ENCODE data around the gene SNED1. TPM values are rescaled to one million over a fixed set of nuclear protein-coding genes. Genes with fewer than 3 reads are reported as not detected.

The SNED1 gene
- total RNA-seq, 1 experiment from 2014 or later: 0.76 TPM

GRCh38 chr2:240955306-240956170 is 42.9 kb upstream of the SNED1 start:
- intact Hi-C loops (cut with micrococcal nuclease; ENCODE audit: unreplicated experiment): no loop called here
- no peak for DNase-seq
- H3K27ac Mint-ChIP-seq (ENCODE audit: unreplicated experiment): no peak overlapping the region
- H3K9me3 Mint-ChIP-seq (ENCODE audit: low read depth, unreplicated experiment): no peaks in the 10 kb centered on the region
- CTCF ChIA-PET: no interaction called here
- H3K4me1 Mint-ChIP-seq (ENCODE audit: low read depth, unreplicated experiment): peaks cover 8% of the 10 kb centered on the region
- no TSS peak for BruUV-seq (replicated peaks)
- no peak for TF ChIP-seq CTCF (IDR thresholded peaks at IDR 0.05; ENCODE audit: unreplicated experiment)
- no peaks in the 10 kb centered on the region for H3K36me3 Mint-ChIP-seq (ENCODE audit: insufficient read depth, unreplicated experiment)
- peaks cover 44% of the 10 kb centered on the region for H3K27me3 Mint-ChIP-seq (ENCODE audit: unreplicated experiment)
- H3K4me3 Mint-ChIP-seq (ENCODE audit: low read depth, unreplicated experiment): no peak overlapping the region

- Mint-ChIP-seq H3K4me3 (ENCODE audit: low read depth, unreplicated experiment) (no peak overlapping the region), H3K9me3 (ENCODE audit: low read depth, unreplicated experiment) (no peaks in the 10 kb centered on the region), H3K27me3 (ENCODE audit: unreplicated experiment) (peaks cover 44% of the 10 kb centered on the region), H3K4me1 (ENCODE audit: low read depth, unreplicated experiment) (peaks cover 8% of the 10 kb centered on the region), H3K36me3 (ENCODE audit: insufficient read depth, unreplicated experiment) (no peaks in the 10 kb centered on the region), H3K27ac (ENCODE audit: unreplicated experiment) (no peak overlapping the region)
- intact Hi-C loops (cut with micrococcal nuclease; ENCODE audit: unreplicated experiment): no loop called here
- CTCF ChIA-PET: no interaction called here
- TF ChIP-seq CTCF (IDR thresholded peaks at IDR 0.05; ENCODE audit: unreplicated experiment): no peak
- no peak for DNase-seq
- BruUV-seq (replicated peaks): no TSS peak
These were observed 42.1 kb upstream of the SNED1 start for GRCh38 chr2:240956171-240956934.

GRCh38 chr2:240956935-240957655 is 41.3 kb upstream of the SNED1 start:
- DNase-seq: no peak
- no peak for TF ChIP-seq CTCF (IDR thresholded peaks at IDR 0.05; ENCODE audit: unreplicated experiment)
- Mint-ChIP-seq H3K36me3 (ENCODE audit: insufficient read depth, unreplicated experiment) (no peaks in the 10 kb centered on the region), H3K4me1 (ENCODE audit: low read depth, unreplicated experiment) (peaks cover 8% of the 10 kb centered on the region), H3K27ac (ENCODE audit: unreplicated experiment) (no peak overlapping the region), H3K9me3 (ENCODE audit: low read depth, unreplicated experiment) (no peaks in the 10 kb centered on the region), H3K27me3 (ENCODE audit: unreplicated experiment) (peaks cover 44% of the 10 kb centered on the region), H3K4me3 (ENCODE audit: low read depth, unreplicated experiment) (no peak overlapping the region)
- intact Hi-C loops (cut with micrococcal nuclease; ENCODE audit: unreplicated experiment): no loop called here
- CTCF ChIA-PET: no interaction called here
- no TSS peak for BruUV-seq (replicated peaks)

GRCh38 chr2:240957656-240958365 is 40.6 kb upstream of the SNED1 start:
- no peak for TF ChIP-seq CTCF (IDR thresholded peaks at IDR 0.05; ENCODE audit: unreplicated experiment)
- no peak overlapping the region for H3K27ac Mint-ChIP-seq (ENCODE audit: unreplicated experiment)
- H3K36me3 Mint-ChIP-seq (ENCODE audit: insufficient read depth, unreplicated experiment): no peaks in the 10 kb centered on the region
- H3K27me3 Mint-ChIP-seq (ENCODE audit: unreplicated experiment): peaks cover 44% of the 10 kb centered on the region
- H3K4me3 Mint-ChIP-seq (ENCODE audit: low read depth, unreplicated experiment): no peak overlapping the region
- no TSS peak for BruUV-seq (replicated peaks)
- CTCF ChIA-PET: no interaction called here
- no peaks in the 10 kb centered on the region for H3K9me3 Mint-ChIP-seq (ENCODE audit: low read depth, unreplicated experiment)
- no peak for DNase-seq
- intact Hi-C loops (cut with micrococcal nuclease; ENCODE audit: unreplicated experiment): no loop called here
- peaks cover 8% of the 10 kb centered on the region for H3K4me1 Mint-ChIP-seq (ENCODE audit: low read depth, unreplicated experiment)

Data from Calu3 (cell line).